ENCODE measurements around the gene OR52K1. TPM values are rescaled to one million over a fixed set of nuclear protein-coding genes. Genes with fewer than 3 reads are reported as not detected.
"Not testable (repeated sequence)": the region's sequence is repeated elsewhere in the genome, so short reads cannot be mapped to it uniquely, and the experiment has no call there.

The OR52K1 gene
- total and polyA plus RNA-seq, 7 donors: not detected

- 44 to 87% (median 60%) methylated on average over 1 of the region's 1 CpG for WGBS, 3 donors
- no peaks in the 10 kb centered on the region for H3K36me3 ChIP-seq (ENCODE audit: insufficient read depth in 1 of 2, low read depth in 1 of 2)
- TF ChIP-seq CTCF (IDR thresholded peaks at IDR 0.05): no peak
- DNase-seq: no peak
- H3K4me1 ChIP-seq: no peaks in the 10 kb centered on the region
- no peak overlapping the region for H3K27ac ChIP-seq
- peaks cover 0 to 6% (median 3%) of the 10 kb centered on the region in 3 donors for H3K27me3 ChIP-seq (ENCODE audit: insufficient read depth in 3 of 3, low read length in 2 of 3)
- no peaks in the 10 kb centered on the region for H3K9me3 ChIP-seq
- no peak overlapping the region for H3K4me3 ChIP-seq
- intact Hi-C loops (cut with DNase I): no loop called here
- ATAC-seq: peak in 2 of 4 donors; percentile 45 to 54
Observed at GRCh38 chr11:4523666-4524065, 41.2 kb downstream of the OR52K1 start.

- H3K27me3 ChIP-seq (ENCODE audit: insufficient read depth in 3 of 3, low read length in 2 of 3): no peaks in the 10 kb centered on the region
- H3K4me1 ChIP-seq: no peaks in the 10 kb centered on the region
- no peak overlapping the region for H3K27ac ChIP-seq
- TF ChIP-seq CTCF (IDR thresholded peaks at IDR 0.05): no peak
- intact Hi-C loops (cut with DNase I): no loop called here
- H3K9me3 ChIP-seq: no peaks in the 10 kb centered on the region
- H3K36me3 ChIP-seq (ENCODE audit: insufficient read depth in 1 of 2, low read depth in 1 of 2): no peaks in the 10 kb centered on the region
- no peak for DNase-seq
- no peak overlapping the region for H3K4me3 ChIP-seq
- no peak for ATAC-seq
- WGBS, 3 donors: 86 to 97% (median 95%) methylated on average over 2 of the region's 2 CpGs
Observed at GRCh38 chr11:4527926-4528325, 45.5 kb downstream of the OR52K1 start.

GRCh38 chr11:4531686-4532085 lies 49.2 kb downstream of the OR52K1 start:
- H3K27me3 ChIP-seq (ENCODE audit: insufficient read depth in 3 of 3, low read length in 2 of 3); H3K27ac ChIP-seq; ATAC-seq; H3K4me3 ChIP-seq; intact Hi-C loops (cut with DNase I); DNase-seq; H3K36me3 ChIP-seq (ENCODE audit: insufficient read depth in 1 of 2, low read depth in 1 of 2); H3K4me1 ChIP-seq; H3K9me3 ChIP-seq: not testable (repeated sequence)
- 75 to 77% (median 76%) methylated on average over 11 of the region's 11 CpGs for WGBS, 3 donors

GRCh38 chr11:4539603-4540219 lies 57.3 kb downstream of the OR52K1 start:
- intact Hi-C loops (cut with DNase I): loop anchor here in 1 of 2 donors (2.0 kb wide), 1 partner anchor 357 kb away; no protein-coding TSS in a partner anchor
- peak; percentile 54 to 72 (median 65) for ATAC-seq

GRCh38 chr11:4541071-4541470 lies 58.6 kb downstream of the OR52K1 start:
- Histone ChIP-seq H3K27me3 (ENCODE audit: insufficient read depth in 3 of 3, low read length in 2 of 3) (no peaks in the 10 kb centered on the region), H3K4me3 (no peak overlapping the region), H3K4me1 (no peaks in the 10 kb centered on the region), H3K9me3 (no peaks in the 10 kb centered on the region), H3K36me3 (ENCODE audit: insufficient read depth in 1 of 2, low read depth in 1 of 2) (no peaks in the 10 kb centered on the region), H3K27ac (no peak overlapping the region)
- no peak for TF ChIP-seq CTCF (IDR thresholded peaks at IDR 0.05)
- DNase-seq (no peak), ATAC-seq (no peak)
- 11 to 44% (median 21%) methylated on average over 1 of the region's 1 CpG for WGBS, 3 donors
- intact Hi-C loops (cut with DNase I): loop anchor here (1.0 to 2.0 kb wide), 2 partner anchors 354 to 358 kb away; no protein-coding TSS in a partner anchor

More at GRCh38 chr11:4539603-4540219, 57.3 kb downstream of the OR52K1 start:
- no peaks in the 10 kb centered on the region for H3K27me3 ChIP-seq (ENCODE audit: insufficient read depth in 3 of 3, low read length in 2 of 3)
- peak; percentile 20 to 62 for DNase-seq
- H3K36me3 ChIP-seq (ENCODE audit: insufficient read depth in 1 of 2, low read depth in 1 of 2): no peaks in the 10 kb centered on the region
- 18 to 23% (median 20%) methylated on average over 3 of the region's 3 CpGs for WGBS, 3 donors
- no peaks in the 10 kb centered on the region for H3K9me3 ChIP-seq
- H3K27ac ChIP-seq: no peak overlapping the region
- H3K4me3 ChIP-seq: no peak overlapping the region
- peak; percentile 76 for TF ChIP-seq CTCF (IDR thresholded peaks at IDR 0.05)
- no peaks in the 10 kb centered on the region for H3K4me1 ChIP-seq

Other genes with a start within 250 kb of the OR52K1 start
- not detected for gene OR52B4, start 114.3 kb upstream of the OR52K1 start, total RNA-seq
- not detected for gene OR52B4, start 114.3 kb upstream of the OR52K1 start, polyA plus RNA-seq
- gene TRIM21, start 88.9 kb upstream of the OR52K1 start, total RNA-seq: 1 to 10 TPM; 2.6 to 7.5 (median 4.5) TPM
- 1 to 10 TPM; 3.8 to 6.8 (median 4.6) TPM for gene TRIM21, start 88.9 kb upstream of the OR52K1 start, polyA plus RNA-seq
- gene OR52K2, start 33.4 kb upstream of the OR52K1 start, total RNA-seq: not detected
- gene OR52K2, start 33.4 kb upstream of the OR52K1 start, polyA plus RNA-seq: not detected
- gene OR52M1, start 62.5 kb downstream of the OR52K1 start, total RNA-seq: not detected
- gene OR52M1, start 62.5 kb downstream of the OR52K1 start, polyA plus RNA-seq: not detected
- gene OR52I2, start 99.1 kb downstream of the OR52K1 start, total RNA-seq: not detected
- not detected for gene OR52I2, start 99.1 kb downstream of the OR52K1 start, polyA plus RNA-seq
- not detected for gene OR52I1, start 111.4 kb downstream of the OR52K1 start, total RNA-seq
- not detected for gene OR52I1, start 111.4 kb downstream of the OR52K1 start, polyA plus RNA-seq
- 10 to 100 TPM in 1 of 4 donors, 1 to 10 TPM in 3; 4.9 to 11.0 (median 7.1) TPM for gene TRIM68, start 125.6 kb downstream of the OR52K1 start, total RNA-seq
- gene TRIM68, start 125.6 kb downstream of the OR52K1 start, polyA plus RNA-seq: 10 to 100 TPM in 1 of 3 donors, 1 to 10 TPM in 2; 3.7 to 12.5 (median 4.2) TPM
- gene OR51D1, start 154.8 kb downstream of the OR52K1 start, total RNA-seq: not detected
- not detected for gene OR51D1, start 154.8 kb downstream of the OR52K1 start, polyA plus RNA-seq
- 1 to 10 TPM in 1 of 4 donors, under 1 TPM in 3; 0.61 to 2.1 (median 0.70) TPM for gene OR51E1, start 161.3 kb downstream of the OR52K1 start, total RNA-seq
- 1 to 10 TPM in 1 of 3 donors, under 1 TPM in 2; 0.77 to 1.3 (median 0.94) TPM for gene OR51E1, start 161.3 kb downstream of the OR52K1 start, polyA plus RNA-seq
- gene OR51E2, start 215.2 kb downstream of the OR52K1 start, total RNA-seq: under 1 TPM in 3 of 4 donors, not detected in 1; 0.10 to 0.19 (median 0.19) TPM
- under 1 TPM in 2 of 3 donors, not detected in 1; 0.21 to 0.23 TPM for gene OR51E2, start 215.2 kb downstream of the OR52K1 start, polyA plus RNA-seq
- gene MMP26, start 222.1 kb downstream of the OR52K1 start, total RNA-seq: not detected
- gene MMP26, start 222.1 kb downstream of the OR52K1 start, polyA plus RNA-seq: not detected